ENCODE data around the gene MARK2.

The MARK2 gene

DNA sequence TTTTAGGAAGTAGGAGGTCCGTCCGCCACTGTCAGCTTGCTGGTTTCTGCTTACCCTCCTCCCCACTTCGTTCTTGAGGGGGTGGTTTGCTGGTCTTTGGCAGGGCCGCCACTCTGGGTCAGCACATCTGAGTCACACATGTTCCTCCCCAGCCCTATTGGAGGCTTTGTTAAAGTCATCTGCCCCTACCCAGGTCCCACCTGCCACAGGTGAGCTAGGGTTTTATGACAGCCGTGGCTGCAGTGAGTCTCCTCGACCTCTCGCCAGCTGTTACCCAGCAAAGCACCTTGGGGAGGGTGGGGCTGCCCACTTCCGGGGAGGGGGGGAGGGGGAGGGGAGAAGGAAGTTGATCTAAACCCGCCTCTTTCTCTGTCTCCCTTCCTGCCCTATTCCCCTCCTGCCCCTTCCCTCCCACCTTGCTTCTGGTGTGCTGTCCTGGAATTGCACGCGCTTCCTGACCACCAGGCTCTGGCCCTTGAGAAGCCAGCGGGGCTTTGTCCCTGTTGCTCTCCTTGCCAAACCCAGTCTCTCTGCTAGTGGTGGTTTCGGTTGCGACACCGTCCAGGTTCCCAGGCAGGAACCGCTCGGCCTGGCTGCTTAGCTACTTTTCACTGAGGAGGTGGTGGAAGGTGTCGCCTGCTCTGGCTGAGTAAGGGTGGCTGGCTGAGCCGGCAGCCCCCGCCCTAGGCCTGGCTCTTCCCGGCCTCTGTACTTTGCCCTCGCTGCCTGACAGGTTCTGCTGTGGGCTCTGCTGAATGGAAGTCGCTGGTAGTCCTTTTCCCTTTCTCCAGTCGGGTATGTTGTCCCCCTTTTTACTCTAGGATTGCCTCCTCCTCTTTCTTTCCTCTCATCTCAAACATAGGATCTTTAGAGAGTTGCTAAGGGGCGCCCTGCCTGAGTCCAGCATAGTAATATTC is 49.5 kb downstream of the MARK2 start:
- TF ChIP-seq RAD21 (IDR thresholded peaks at IDR 0.05; ENCODE audit: low read depth) (no peak), CEBPB (IDR thresholded peaks at IDR 0.05) (peak; percentile 68)

- no peak for TF ChIP-seq TAF1 (IDR thresholded peaks at IDR 0.05; ENCODE audit: low read depth)
- no peak for TF ChIP-seq MAX (IDR thresholded peaks at IDR 0.05)
- TF ChIP-seq FOXM1 (IDR thresholded peaks at IDR 0.05; ENCODE audit: borderline replicate concordance, low read depth), result no peak
- TF ChIP-seq, protein P1, sequence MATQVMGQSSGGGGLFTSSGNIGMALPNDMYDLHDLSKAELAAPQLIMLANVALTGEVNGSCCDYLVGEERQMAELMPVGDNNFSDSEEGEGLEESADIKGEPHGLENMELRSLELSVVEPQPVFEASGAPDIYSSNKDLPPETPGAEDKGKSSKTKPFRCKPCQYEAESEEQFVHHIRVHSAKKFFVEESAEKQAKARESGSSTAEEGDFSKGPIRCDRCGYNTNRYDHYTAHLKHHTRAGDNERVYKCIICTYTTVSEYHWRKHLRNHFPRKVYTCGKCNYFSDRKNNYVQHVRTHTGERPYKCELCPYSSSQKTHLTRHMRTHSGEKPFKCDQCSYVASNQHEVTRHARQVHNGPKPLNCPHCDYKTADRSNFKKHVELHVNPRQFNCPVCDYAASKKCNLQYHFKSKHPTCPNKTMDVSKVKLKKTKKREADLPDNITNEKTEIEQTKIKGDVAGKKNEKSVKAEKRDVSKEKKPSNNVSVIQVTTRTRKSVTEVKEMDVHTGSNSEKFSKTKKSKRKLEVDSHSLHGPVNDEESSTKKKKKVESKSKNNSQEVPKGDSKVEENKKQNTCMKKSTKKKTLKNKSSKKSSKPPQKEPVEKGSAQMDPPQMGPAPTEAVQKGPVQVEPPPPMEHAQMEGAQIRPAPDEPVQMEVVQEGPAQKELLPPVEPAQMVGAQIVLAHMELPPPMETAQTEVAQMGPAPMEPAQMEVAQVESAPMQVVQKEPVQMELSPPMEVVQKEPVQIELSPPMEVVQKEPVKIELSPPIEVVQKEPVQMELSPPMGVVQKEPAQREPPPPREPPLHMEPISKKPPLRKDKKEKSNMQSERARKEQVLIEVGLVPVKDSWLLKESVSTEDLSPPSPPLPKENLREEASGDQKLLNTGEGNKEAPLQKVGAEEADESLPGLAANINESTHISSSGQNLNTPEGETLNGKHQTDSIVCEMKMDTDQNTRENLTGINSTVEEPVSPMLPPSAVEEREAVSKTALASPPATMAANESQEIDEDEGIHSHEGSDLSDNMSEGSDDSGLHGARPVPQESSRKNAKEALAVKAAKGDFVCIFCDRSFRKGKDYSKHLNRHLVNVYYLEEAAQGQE (IDR thresholded peaks at IDR 0.05; ENCODE audit: low read depth), result no peak
- TF ChIP-seq CEBPB (IDR thresholded peaks at IDR 0.05), result no peak
Observed at GRCh38 chr11:63889344-63889743, 50.4 kb downstream of the MARK2 start.

DNA sequence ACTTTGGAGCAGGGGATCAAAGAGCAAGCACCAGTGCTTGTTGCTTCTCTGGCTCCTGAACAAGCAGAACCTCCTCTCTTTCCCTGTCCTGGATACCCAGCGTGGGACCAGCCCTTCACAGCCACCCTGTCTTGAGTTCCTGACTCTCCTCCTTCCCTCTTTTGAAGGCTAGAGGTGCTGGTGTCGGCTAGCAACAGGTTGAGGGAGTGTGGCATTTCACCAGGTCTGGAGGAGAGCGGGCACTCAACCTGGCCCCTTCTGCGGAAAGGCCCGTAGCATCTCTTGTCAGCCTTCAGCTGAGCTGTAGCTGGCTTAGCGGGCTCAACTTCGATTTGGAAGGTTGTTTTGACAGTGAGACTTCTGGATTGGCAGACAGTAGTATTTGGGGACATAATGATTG is 51.5 kb downstream of the MARK2 start:
- TF ChIP-seq EGR1 (IDR thresholded peaks at IDR 0.05) (no peak), RAD21 (IDR thresholded peaks at IDR 0.05; ENCODE audit: low read depth) (no peak), EP300 (IDR thresholded peaks at IDR 0.05; ENCODE audit: borderline replicate concordance) (no peak), NFIC (IDR thresholded peaks at IDR 0.05) (no peak), CEBPB (IDR thresholded peaks at IDR 0.05) (no peak), TAF1 (IDR thresholded peaks at IDR 0.05; ENCODE audit: low read depth) (no peak), TCF12 (IDR thresholded peaks at IDR 0.05; ENCODE audit: low read depth) (no peak), CREB1 (IDR thresholded peaks at IDR 0.05; ENCODE audit: low read depth) (no peak), ZBTB7A (IDR thresholded peaks at IDR 0.05; ENCODE audit: low read depth) (no peak), MAX (IDR thresholded peaks at IDR 0.05) (no peak), YY1 (IDR thresholded peaks at IDR 0.05; ENCODE audit: low read depth) (no peak)
- TF ChIP-seq, protein P1 (IDR thresholded peaks at IDR 0.05; ENCODE audit: low read depth), result no peak

DNA sequence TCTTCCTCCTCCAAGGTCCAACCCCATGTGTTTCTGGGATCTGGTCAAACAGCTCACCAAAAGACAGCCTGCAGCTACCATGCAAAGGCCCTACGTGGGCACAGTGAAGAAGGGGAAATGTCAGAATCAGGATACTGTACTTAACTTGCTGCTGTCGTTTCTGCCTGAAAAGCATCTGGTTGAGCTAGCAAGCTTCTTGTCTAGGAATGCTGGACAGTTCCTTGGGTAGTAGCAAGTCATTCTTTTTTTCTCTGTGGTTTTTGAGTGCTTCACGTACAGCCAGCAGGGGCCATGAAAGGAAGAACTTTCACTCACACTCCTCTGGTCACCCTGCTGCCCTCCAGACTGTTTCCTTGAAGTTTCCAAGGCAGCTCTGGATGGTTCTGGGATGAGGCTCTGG is 53.3 kb downstream of the MARK2 start:
- TF ChIP-seq MAX (IDR thresholded peaks at IDR 0.05), result no peak
- TF ChIP-seq, protein P1 (IDR thresholded peaks at IDR 0.05; ENCODE audit: low read depth), result peak; percentile 76
- TF ChIP-seq NFIC (IDR thresholded peaks at IDR 0.05), result no peak

DNA sequence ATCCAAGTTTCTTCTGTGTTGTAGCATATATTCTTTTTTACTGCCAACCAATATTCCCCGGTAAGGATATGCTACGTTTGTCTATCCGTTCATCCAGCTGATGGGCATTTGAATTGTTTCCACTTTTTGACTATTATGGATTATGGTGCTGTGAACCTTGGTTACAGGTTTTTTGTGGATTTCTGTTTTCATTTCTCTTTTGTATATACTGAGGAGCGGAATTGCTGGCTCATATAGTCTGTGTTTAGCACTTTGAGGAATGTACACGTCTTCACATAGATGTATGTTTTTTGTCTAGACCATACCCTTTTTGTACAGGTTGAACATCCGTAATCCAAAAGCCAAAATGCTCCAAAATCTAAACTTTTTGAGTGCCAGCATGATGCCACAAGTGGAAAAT is 54.4 kb downstream of the MARK2 start:
- TF ChIP-seq TEAD4 (IDR thresholded peaks at IDR 0.05), result no peak
- no peak for TF ChIP-seq EGR1 (IDR thresholded peaks at IDR 0.05)
- TF ChIP-seq, protein P2, sequence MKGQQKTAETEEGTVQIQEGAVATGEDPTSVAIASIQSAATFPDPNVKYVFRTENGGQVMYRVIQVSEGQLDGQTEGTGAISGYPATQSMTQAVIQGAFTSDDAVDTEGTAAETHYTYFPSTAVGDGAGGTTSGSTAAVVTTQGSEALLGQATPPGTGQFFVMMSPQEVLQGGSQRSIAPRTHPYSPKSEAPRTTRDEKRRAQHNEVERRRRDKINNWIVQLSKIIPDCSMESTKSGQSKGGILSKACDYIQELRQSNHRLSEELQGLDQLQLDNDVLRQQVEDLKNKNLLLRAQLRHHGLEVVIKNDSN (IDR thresholded peaks at IDR 0.05), result no peak
- TF ChIP-seq TAF1 (IDR thresholded peaks at IDR 0.05; ENCODE audit: low read depth), result no peak
- no peak for TF ChIP-seq NFIC (IDR thresholded peaks at IDR 0.05)
- TF ChIP-seq FOXM1 (IDR thresholded peaks at IDR 0.05; ENCODE audit: borderline replicate concordance, low read depth), result no peak
- TF ChIP-seq, protein P1 (IDR thresholded peaks at IDR 0.05; ENCODE audit: low read depth), result no peak
- TF ChIP-seq CEBPB (IDR thresholded peaks at IDR 0.05), result no peak
- TF ChIP-seq CREB1 (IDR thresholded peaks at IDR 0.05; ENCODE audit: low read depth), result no peak
- no peak for TF ChIP-seq RAD21 (IDR thresholded peaks at IDR 0.05; ENCODE audit: low read depth)
- TF ChIP-seq TCF12 (IDR thresholded peaks at IDR 0.05; ENCODE audit: low read depth), result no peak
- TF ChIP-seq EP300 (IDR thresholded peaks at IDR 0.05; ENCODE audit: borderline replicate concordance), result no peak
- no peak for TF ChIP-seq ZBTB7A (IDR thresholded peaks at IDR 0.05; ENCODE audit: low read depth)
- no peak for TF ChIP-seq YY1 (IDR thresholded peaks at IDR 0.05; ENCODE audit: low read depth)
- no peak for TF ChIP-seq MAX (IDR thresholded peaks at IDR 0.05)

Measured in Ishikawa (cell line).